H1 (cell line): ENCODE measurements around the gene AKTIP. TPM values are rescaled to one million over a fixed set of nuclear protein-coding genes. Genes with fewer than 3 reads are reported as not detected.

Experiments
- CTCF ChIA-PET: fragments of 300-600 bp; sonication (Branson Sonifier 250); formaldehyde crosslinking; loops from one replicate; lab custom pipeline; 2021; ENCODE audit not compliant: partially characterized antibody; lab: Charles Lee
- POLR2A ChIA-PET: fragments of 300-600 bp; sonication (Branson Sonifier 250); formaldehyde crosslinking; loops from one replicate; lab custom pipeline; 2021; ENCODE audit warnings: inconsistent platforms; ENCODE audit not compliant: partially characterized antibody; lab: Charles Lee
- DNase-seq, 2 experiments: peaks; one replicate each; pipeline versions ENCODE4 v3.0.0 to v3.0.0-alpha.2; 2010 to 2022; ENCODE audit warnings: low spot score in 2 of 2, low read depth in 1 of 2, mixed read lengths in 1 of 2
- FAIRE-seq: peaks from 2 replicates; lab custom pipeline; 2011; peaks lifted over from hg19 to GRCh38; lab: Jason Lieb, UNC
- H2AFZ ChIP-seq: 2 replicates; pipeline ENCODE4 v1.8.1; 2012; ENCODE audit warnings: low read length, inconsistent platforms
- H2AK5ac ChIP-seq: 2 replicates; pipeline ENCODE4 v1.6.1; 2013; ENCODE audit warnings: low read depth, low read length
- H2BK120ac ChIP-seq: replicated peaks from 2 replicates; pipeline ENCODE3; 2013; ENCODE audit warnings: low read depth, low read length, inconsistent platforms
- H2BK12ac ChIP-seq: 2 replicates; pipeline ENCODE4 v1.6.1; 2013; ENCODE audit warnings: low read depth, low read length
- H2BK15ac ChIP-seq: 2 replicates; pipeline ENCODE4 v1.6.1; 2013; ENCODE audit warnings: low read length
- H2BK20ac ChIP-seq: 2 replicates; pipeline ENCODE4 v1.6.1; 2013; ENCODE audit warnings: low read length
- H2BK5ac ChIP-seq: 2 replicates; pipeline ENCODE4 v1.6.1; 2013; ENCODE audit warnings: low read depth, low read length
- H3K14ac ChIP-seq: 2 replicates; pipeline ENCODE4 v1.6.1; 2013; ENCODE audit warnings: inconsistent platforms; ENCODE audit not compliant: insufficient read length
- H3K18ac ChIP-seq: 2 replicates; pipeline ENCODE4 v1.6.1; 2013; ENCODE audit warnings: low read length; ENCODE audit errors: extremely low read depth
- H3K23ac ChIP-seq: 2 replicates; pipeline ENCODE4 v1.6.1; 2013; ENCODE audit warnings: inconsistent platforms; ENCODE audit not compliant: insufficient read length
- H3K23me2 ChIP-seq: 2 replicates; pipeline ENCODE4 v1.6.1; 2013; ENCODE audit warnings: low read depth, low read length
- H3K27ac ChIP-seq: 2 replicates; pipeline ENCODE4 v1.6.1; 2011; ENCODE audit warnings: low read depth, low read length, inconsistent platforms
- H3K27me3 ChIP-seq, 4 experiments: replicated peaks in 1 of 4; 1 replicate in 1 of 4; 2 replicates in 3 of 4; pipeline versions ENCODE4 v1.6.1 to v1.8.1; 2011 to 2013; ENCODE audit warnings: low read length in 3 of 4, mild to moderate bottlenecking in 3 of 4, inconsistent platforms in 2 of 4, mixed read lengths in 2 of 4, moderate library complexity in 1 of 4; ENCODE audit not compliant: control insufficient read depth in 3 of 4, insufficient read depth in 3 of 4; ENCODE audit errors: extremely low read depth in 1 of 4
- H3K36me3 ChIP-seq, 4 experiments: 2 replicates each; pipeline versions ENCODE4 v1.6.1 to v1.8.1; 2011 to 2013; ENCODE audit warnings: mild to moderate bottlenecking in 4 of 4, low read length in 3 of 4, moderate library complexity in 2 of 4, control low read depth in 1 of 4, inconsistent platforms in 1 of 4; ENCODE audit not compliant: insufficient read depth in 4 of 4, control insufficient read depth in 2 of 4
- H3K4ac ChIP-seq: replicated peaks from 2 replicates; pipeline ENCODE3; 2013; ENCODE audit warnings: low read length, low read depth, mixed read lengths, inconsistent platforms; ENCODE audit not compliant: insufficient read length
- H3K4me1 ChIP-seq, 4 experiments: replicated peaks in 1 of 4; 1 replicate in 1 of 4; 2 replicates in 3 of 4; pipeline versions ENCODE4 v1.6.1 to v1.8.1; 2011 to 2013; ENCODE audit warnings: low read length in 3 of 4, inconsistent platforms in 2 of 4, mixed read lengths in 1 of 4; ENCODE audit not compliant: insufficient read depth in 4 of 4, control insufficient read depth in 3 of 4
- H3K4me2 ChIP-seq, 2 experiments: 2 replicates each; pipeline versions ENCODE4 v1.6.1 to v1.8.1; 2011 to 2013; ENCODE audit warnings: low read depth in 2 of 2, low read length in 2 of 2, control low read depth in 1 of 2, inconsistent platforms in 1 of 2, mild to moderate bottlenecking in 1 of 2; ENCODE audit not compliant: insufficient read depth in 1 of 2
- H3K4me3 ChIP-seq, 4 experiments: fragments of 200-600, 300-600 bp in 1 of 4; sonication (generic), shearing (Covaris generic), sonication (Bioruptor Twin) in 1 of 4; 2 replicates each; pipeline versions ENCODE4 v1.5.1 to v1.8.1; 2011 to 2016; ENCODE audit warnings: low read length in 4 of 4, low read depth in 3 of 4, control low read depth in 2 of 4, inconsistent platforms in 2 of 4, mild to moderate bottlenecking in 2 of 4, mixed read lengths in 1 of 4, moderate library complexity in 1 of 4; ENCODE audit not compliant: insufficient read depth in 2 of 4; ENCODE audit errors: extremely low read depth in 1 of 4
- H3K56ac ChIP-seq: replicated peaks from 2 replicates; pipeline ENCODE3; 2013; ENCODE audit warnings: low read depth, mild to moderate bottlenecking, mixed read lengths, low read length, inconsistent platforms; ENCODE audit not compliant: insufficient read length
- H3K79me1 ChIP-seq: 2 replicates; pipeline ENCODE4 v1.6.1; 2013; ENCODE audit warnings: low read depth, low read length, control low read depth
- H3K79me2 ChIP-seq, 2 experiments: 2 replicates each; pipeline versions ENCODE4 v1.6.1 to v1.8.1; 2012 to 2013; ENCODE audit warnings: low read length in 2 of 2, mild to moderate bottlenecking in 2 of 2, inconsistent platforms in 1 of 2; ENCODE audit not compliant: insufficient read depth in 2 of 2, control insufficient read depth in 1 of 2
- H3K9ac ChIP-seq, 4 experiments: replicated peaks in 1 of 4; 1 replicate in 1 of 4; 2 replicates in 3 of 4; pipeline versions ENCODE4 v1.6.1 to v1.8.1; 2011 to 2013; ENCODE audit warnings: low read depth in 3 of 4, low read length in 3 of 4, control low read depth in 2 of 4, mild to moderate bottlenecking in 2 of 4, moderate library complexity in 2 of 4, inconsistent platforms in 1 of 4; ENCODE audit errors: extremely low read depth in 1 of 4
- H3K9me3 ChIP-seq, 2 experiments: 2 replicates each; pipeline versions ENCODE4 v1.6.1 to v1.8.1; 2012 to 2013; ENCODE audit warnings: mild to moderate bottlenecking in 2 of 2, moderate library complexity in 2 of 2, control low read depth in 1 of 2, inconsistent platforms in 1 of 2, low read depth in 1 of 2, low read length in 1 of 2, mixed read lengths in 1 of 2; ENCODE audit not compliant: insufficient read depth in 2 of 2
- H4K20me1 ChIP-seq, 2 experiments: replicated peaks in 1 of 2; 2 replicates each; pipeline versions ENCODE3 to v1.8.1; 2011 to 2013; ENCODE audit warnings: inconsistent platforms in 2 of 2, low read length in 2 of 2, mild to moderate bottlenecking in 1 of 2; ENCODE audit not compliant: insufficient read depth in 2 of 2, control insufficient read depth in 1 of 2
- H4K5ac ChIP-seq: 2 replicates; pipeline ENCODE4 v1.6.1; 2013; ENCODE audit warnings: low read length, low read depth, mixed read lengths, inconsistent platforms; ENCODE audit not compliant: insufficient read length
- H4K8ac ChIP-seq: 2 replicates; pipeline ENCODE4 v1.8.0; 2013; ENCODE audit warnings: mild to moderate bottlenecking, moderate library complexity, low read length, inconsistent platforms; ENCODE audit not compliant: insufficient read depth; ENCODE audit errors: extremely low read depth
- H4K91ac ChIP-seq: replicated peaks from 2 replicates; pipeline ENCODE3; 2013; ENCODE audit warnings: low read length, mixed read lengths, inconsistent platforms; ENCODE audit not compliant: insufficient read length
- CHD2 ChIP-seq: IDR thresholded peaks from 2 replicates; pipeline ENCODE4 v1.6.1; 2012; ENCODE audit warnings: low read length, improper control_type of control experiment
- EZH2 ChIP-seq: fragments of 200-600 bp; sonication (generic); IDR thresholded peaks from 2 replicates; pipeline ENCODE4 v1.7.1; 2012; ENCODE audit warnings: low read depth, mild to moderate bottlenecking, moderate library complexity, low read length, inconsistent platforms; ENCODE audit not compliant: severe bottlenecking
- NANOG ChIP-seq: IDR thresholded peaks from 2 replicates; pipeline ENCODE4 v1.6.1; 2011; ENCODE audit warnings: low read length, low read depth, mild to moderate bottlenecking, inconsistent platforms; ENCODE audit not compliant: insufficient read depth, poor library complexity, severe bottlenecking
- NRF1 ChIP-seq: IDR thresholded peaks from 2 replicates; pipeline ENCODE4 v1.6.1; 2011; ENCODE audit warnings: mild to moderate bottlenecking, low read depth, low read length, improper control_type of control experiment
- POU5F1 ChIP-seq: IDR thresholded peaks from 2 replicates; pipeline ENCODE4 v1.6.1; 2011; ENCODE audit warnings: low read depth, mild to moderate bottlenecking, low read length, moderate library complexity
- RFX5 ChIP-seq: IDR thresholded peaks from 2 replicates; pipeline ENCODE4 v1.6.1; 2011; ENCODE audit warnings: low read depth, low read length, improper control_type of control experiment, borderline replicate concordance
- SIX5 ChIP-seq: IDR thresholded peaks from 2 replicates; pipeline ENCODE4 v1.6.1; 2011; ENCODE audit warnings: mild to moderate bottlenecking, low read depth, low read length
- SP1 ChIP-seq: IDR thresholded peaks from 2 replicates; pipeline ENCODE4 v1.6.1; 2011; ENCODE audit warnings: low read depth, low read length
- SRF ChIP-seq: IDR thresholded peaks from 2 replicates; pipeline ENCODE4 v1.6.1; 2011; ENCODE audit warnings: mild to moderate bottlenecking, low read depth, low read length, moderate library complexity
- TAF7 ChIP-seq: optimal IDR thresholded peaks from 2 replicates; pipeline ENCODE3; 2011; ENCODE audit warnings: low read depth, mild to moderate bottlenecking, inconsistent platforms, low read length, moderate library complexity, borderline replicate concordance
- USF2 ChIP-seq: IDR thresholded peaks from 2 replicates; pipeline ENCODE4 v1.6.1; 2011; ENCODE audit warnings: low read length, improper control_type of control experiment
- YY1 ChIP-seq: IDR thresholded peaks from 2 replicates; pipeline ENCODE4 v1.6.1; 2011; ENCODE audit warnings: low read depth, mild to moderate bottlenecking, low read length
- WGBS, 2 experiments: shearing (Covaris generic) in 1 of 2; methylation state at CpG; one replicate each; pipeline versions ENCODE4 v1.1.6 to v1.1.7; 2013 to 2015; ENCODE audit warnings: low lambda C conversion rate in 2 of 2, mixed read lengths in 2 of 2, inconsistent platforms in 1 of 2, low coverage in 1 of 2, missing lambda C conversion rate in 1 of 2; ENCODE audit not compliant: insufficient replicate concordance in 2 of 2, insufficient coverage in 1 of 2, insufficient read length in 1 of 2; ENCODE audit errors: extremely low coverage in 1 of 2, missing lambda C conversion rate in 1 of 2; 5-methylcytosine and 5-hydroxymethylcytosine counted together
- polyA plus RNA-seq, 7 experiments: library from polyadenylated mRNA; depleted of rRNA in 3 of 7; stranded (reverse) in 5 of 7; unstranded in 2 of 7; fragments of >200 nt in 5 of 7; fragments of 200-250 nt in 2 of 7; gene quantifications; 1 replicate in 5 of 7; 2 replicates in 1 of 7; 4 replicates in 1 of 7; pipeline versions ENCODE4 v1.2.1 to v1.2.3, GENCODE V29; 2011 to 2013; ENCODE audit warnings: missing spikeins in 2 of 7, mixed read lengths in 2 of 7
- total RNA-seq: library from RNA; stranded (reverse); fragmentation: NEBNext Ultra II Directional; extraction: Animal tissue kit (Norgen Biotek cat#: 25700); gene quantifications from 2 replicates; pipeline ENCODE4 v1.2.1, GENCODE V29; 2021
- TF ChIP-seq, protein P1 (sequence below): IDR thresholded peaks from 2 replicates; pipeline ENCODE4 v1.6.1; 2012; ENCODE audit warnings: inconsistent platforms

The AKTIP gene
- total and polyA plus RNA-seq, 2 of the 8 experiments (the other 6 are each of a cell fraction or from before 2014, with no cell fraction given): 15.0 to 15.6 TPM

- no peak overlapping the region for H2BK5ac ChIP-seq
- FAIRE-seq: no peak
- no peak overlapping the region for H2BK12ac ChIP-seq
- H3K4me3 ChIP-seq: no peak overlapping the region
- no peak overlapping the region for H3K9ac ChIP-seq
- H2BK120ac ChIP-seq: no peak overlapping the region
- no peak overlapping the region for H3K23ac ChIP-seq
- H3K36me3 ChIP-seq: no peaks in the 10 kb centered on the region
- no peak overlapping the region for H3K14ac ChIP-seq
- no peaks in the 10 kb centered on the region for H3K79me1 ChIP-seq
- 85% methylated on average over 9 of the region's 9 CpGs; no CpG with 5 or more reads in 1 of the 2 experiments for WGBS, 2 experiments
- no peak overlapping the region for H2AK5ac ChIP-seq
- no peak overlapping the region for H3K56ac ChIP-seq
- no peaks in the 10 kb centered on the region for H3K23me2 ChIP-seq
- H4K5ac ChIP-seq: no peak overlapping the region
- no peak for TF ChIP-seq NANOG
- TF ChIP-seq USF2: no peak
- no peak for TF ChIP-seq SRF
- TF ChIP-seq EZH2: no peak
- TF ChIP-seq, protein P1, sequence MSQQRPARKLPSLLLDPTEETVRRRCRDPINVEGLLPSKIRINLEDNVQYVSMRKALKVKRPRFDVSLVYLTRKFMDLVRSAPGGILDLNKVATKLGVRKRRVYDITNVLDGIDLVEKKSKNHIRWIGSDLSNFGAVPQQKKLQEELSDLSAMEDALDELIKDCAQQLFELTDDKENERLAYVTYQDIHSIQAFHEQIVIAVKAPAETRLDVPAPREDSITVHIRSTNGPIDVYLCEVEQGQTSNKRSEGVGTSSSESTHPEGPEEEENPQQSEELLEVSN: no peak
- no peak for TF ChIP-seq RFX5
- TF ChIP-seq NRF1: no peak
- no peak for TF ChIP-seq CHD2
- no peak for TF ChIP-seq YY1
- no peak for TF ChIP-seq TAF7
- no peak for TF ChIP-seq SP1
- TF ChIP-seq SIX5: no peak
- no peak for TF ChIP-seq POU5F1
- no peak overlapping the region for H3K18ac ChIP-seq
- no peak overlapping the region for H2BK20ac ChIP-seq
- ChIA-PET POLR2A (no interaction called here), CTCF (interaction anchor here (1.0 to 2.2 kb wide), 9 partner anchors 9 to 736 kb away, joined by 3 to 7 read pairs (median 3); no protein-coding TSS in a partner anchor)
- no peaks in the 10 kb centered on the region for H3K9me3 ChIP-seq
- H3K27ac ChIP-seq: no peak overlapping the region
- no peak overlapping the region for H4K91ac ChIP-seq
- no peak for DNase-seq
- H3K27me3 ChIP-seq: peaks cover 0 to 6% (median 5%) of the 10 kb centered on the region in 4 experiments; a peak in 6 of 7 replicates
- no peaks in the 10 kb centered on the region for H3K79me2 ChIP-seq
- no peak overlapping the region for H4K8ac ChIP-seq
- no peak overlapping the region for H2AFZ ChIP-seq
- H3K4me2 ChIP-seq: no peak overlapping the region
- peaks cover 0 to 6% (median 2%) of the 10 kb centered on the region in 4 experiments; a peak in 4 of 7 replicates for H3K4me1 ChIP-seq
- no peak overlapping the region for H3K4ac ChIP-seq
- H4K20me1 ChIP-seq: no peaks in the 10 kb centered on the region
- no peak overlapping the region for H2BK15ac ChIP-seq
Measured at GRCh38 chr16:53545433-53545832, 42.4 kb upstream of the AKTIP start.
